ENCODE measurements around the gene MAP6D1.

Gene MAP6D1

GRCh38 chr3:183825456-183826161 lies at the start of gene MAP6D1:
MAP6D1 (minus strand) TSS chr3:183825577; CDS start chr3:183825547, 30 bp downstream.
- DNase-seq (ENCODE audit: low spot score), result no peak

- peak; percentile 36 for DNase-seq (ENCODE audit: low spot score)
These were observed 48.5 kb upstream of the MAP6D1 start for GRCh38 chr3:183873914-183874313.

- DNase-seq (ENCODE audit: low spot score), result no peak
These were observed 46.2 kb upstream of the MAP6D1 start for GRCh38 chr3:183871541-183871940.

GRCh38 chr3:183870563-183870962 lies 45.2 kb upstream of the MAP6D1 start:
- no peak for DNase-seq (ENCODE audit: low spot score)

GRCh38 chr3:183868796-183869195 lies 43.4 kb upstream of the MAP6D1 start:
- no peak for DNase-seq (ENCODE audit: low spot score)

- no peak for DNase-seq (ENCODE audit: low spot score)
These were observed 37.2 kb upstream of the MAP6D1 start for GRCh38 chr3:183862610-183863009.

- DNase-seq (ENCODE audit: low spot score), result no peak
These were observed 32.5 kb upstream of the MAP6D1 start for GRCh38 chr3:183857863-183858262.

- DNase-seq (ENCODE audit: low spot score), result no peak
These were observed 29.1 kb upstream of the MAP6D1 start for GRCh38 chr3:183854318-183855035.

- DNase-seq (ENCODE audit: low spot score), result no peak
These were observed 20.4 kb upstream of the MAP6D1 start for GRCh38 chr3:183845608-183846288.

- no peak for DNase-seq (ENCODE audit: low spot score)
These were observed 19.7 kb upstream of the MAP6D1 start for GRCh38 chr3:183845090-183845489.

GRCh38 chr3:183844606-183845005 lies 19.2 kb upstream of the MAP6D1 start:
- no peak for DNase-seq (ENCODE audit: low spot score)

- DNase-seq (ENCODE audit: low spot score), result no peak
These were observed 14.4 kb upstream of the MAP6D1 start for GRCh38 chr3:183839751-183840150.

- no peak for DNase-seq (ENCODE audit: low spot score)
These were observed 12.5 kb upstream of the MAP6D1 start for GRCh38 chr3:183837894-183838293.

- no peak for DNase-seq (ENCODE audit: low spot score)
These were observed 12.0 kb upstream of the MAP6D1 start for GRCh38 chr3:183837390-183837789.

GRCh38 chr3:183833516-183833915 lies 8.1 kb upstream of the MAP6D1 start:
- no peak for DNase-seq (ENCODE audit: low spot score)

GRCh38 chr3:183830187-183830586 lies 4.8 kb upstream of the MAP6D1 start:
- DNase-seq (ENCODE audit: low spot score), result no peak

- no peak for DNase-seq (ENCODE audit: low spot score)
These were observed 4.1 kb upstream of the MAP6D1 start for GRCh38 chr3:183829466-183829865.

GRCh38 chr3:183828538-183828870 lies 3.1 kb upstream of the MAP6D1 start:
- no peak for DNase-seq (ENCODE audit: low spot score)

GRCh38 chr3:183827809-183828537 lies 2.6 kb upstream of the MAP6D1 start:
- DNase-seq (ENCODE audit: low spot score), result no peak

GRCh38 chr3:183826448-183827250 lies 1.3 kb upstream of the MAP6D1 start:
- DNase-seq (ENCODE audit: low spot score), result no peak

- DNase-seq (ENCODE audit: low spot score), result no peak
These were observed 469 bp downstream of the MAP6D1 start for GRCh38 chr3:183824761-183825455.
